Gastroesophageal sphincter (tissue), 3 donors: ENCODE data around the gene PRKAG2.

ENCODE experiments used
- CTCF ChIP-seq, 4 experiments: fragments of 200-600 bp in 2 of 4; fragments of 450-650 bp in 2 of 4; sonication (generic) in 1 of 4; IDR thresholded peaks; one replicate each; pipeline ENCODE4 v1.5.1; 2017 to 2019; ENCODE audit warnings: antibody characterized with exemption in 4 of 4, mild to moderate bottlenecking in 2 of 4, moderate library complexity in 2 of 4
- POLR2A ChIP-seq, 2 donors: fragments of 450-650 bp; IDR thresholded peaks; one replicate each; pipeline ENCODE4 v1.6.1; 2017; ENCODE audit warnings: antibody characterized with exemption in 2 of 2, mild to moderate bottlenecking in 2 of 2, moderate library complexity in 1 of 2

GRCh38 chr7:151539088-151539671 is 337.7 kb downstream of the PRKAG2 start:
- TF ChIP-seq CTCF (IDR thresholded peaks at IDR 0.05), result no peak
- TF ChIP-seq POLR2A (IDR thresholded peaks at IDR 0.05), result no peak
